ENCODE data around the gene TAS2R39. TPM values are rescaled to one million over a fixed set of nuclear protein-coding genes. Genes with fewer than 3 reads are reported as not detected.
A peak's percentile ranks its signal among the peaks of the same experiment; 100 is the strongest.

Gene TAS2R39
- total RNA-seq, 1 experiment from 2014 or later: not detected

GRCh38 chr7:143222782-143223181, 39.6 kb downstream of the TAS2R39 start:
- no peaks in the 10 kb centered on the region for H3K9me2 ChIP-seq (ENCODE audit: insufficient read depth)
- H3K4me2 ChIP-seq: no peak overlapping the region
- H3K4me3 ChIP-seq: no peak overlapping the region
- H3F3A ChIP-seq (ENCODE audit: insufficient read depth, low read depth): peaks cover 8% of the 10 kb centered on the region; the same call in 1 of the 2 replicates
- H3K27ac ChIP-seq: no peak overlapping the region
- no peaks in the 10 kb centered on the region for H3K36me3 ChIP-seq (ENCODE audit: low read depth)
- BruUV-seq (replicated peaks): no TSS peak
- ChIA-PET CTCF (no interaction called here), POLR2A (ENCODE audit: unreplicated experiment) (interaction anchor here (0.6 kb wide), 1 partner anchor 24 kb away, joined by 4 read pairs; no protein-coding TSS in a partner anchor)
- TF ChIP-seq EZH2 (IDR thresholded peaks at IDR 0.05; ENCODE audit: low read depth): no peak
- no peak overlapping the region for H2AFZ ChIP-seq
- H3K27me3 ChIP-seq (ENCODE audit: insufficient read depth, low read depth): no peaks in the 10 kb centered on the region
- peaks cover 22% of the 10 kb centered on the region for H3K4me1 ChIP-seq (replicated peaks; ENCODE audit: insufficient read depth)
- intact Hi-C loops (cut with micrococcal nuclease; ENCODE audit: unreplicated experiment): no loop called here
- H3K79me2 ChIP-seq (ENCODE audit: low read depth): no peaks in the 10 kb centered on the region
- DNase-seq: no peak
- no peaks in the 10 kb centered on the region for H4K20me1 ChIP-seq (ENCODE audit: insufficient read depth)
- H3K9me3 ChIP-seq (ENCODE audit: insufficient read depth, low read depth): no peaks in the 10 kb centered on the region

GRCh38 chr7:143223784-143224183, 40.6 kb downstream of the TAS2R39 start:
- DNase-seq: peak; percentile 50 to 84
- BruUV-seq (replicated peaks): no TSS peak
- CTCF ChIA-PET: no interaction called here

GRCh38 chr7:143225047-143225446, 41.8 kb downstream of the TAS2R39 start:
- BruUV-seq (replicated peaks): no TSS peak
- no peak overlapping the region for H3K27ac ChIP-seq

More at GRCh38 chr7:143223784-143224183, 40.6 kb downstream of the TAS2R39 start:
- Histone ChIP-seq H3K4me3 (no peak overlapping the region), H3F3A (ENCODE audit: insufficient read depth, low read depth) (peaks cover 8% of the 10 kb centered on the region; the same call in 1 of the 2 replicates), H4K20me1 (ENCODE audit: insufficient read depth) (no peaks in the 10 kb centered on the region), H3K4me1 (replicated peaks; ENCODE audit: insufficient read depth) (peaks cover 25% of the 10 kb centered on the region), H2AFZ (no peak overlapping the region), H3K79me2 (ENCODE audit: low read depth) (no peaks in the 10 kb centered on the region), H3K27me3 (ENCODE audit: insufficient read depth, low read depth) (no peaks in the 10 kb centered on the region), H3K9me3 (ENCODE audit: insufficient read depth, low read depth) (no peaks in the 10 kb centered on the region), H3K27ac (no peak overlapping the region), H3K9me2 (ENCODE audit: insufficient read depth) (no peaks in the 10 kb centered on the region), H3K36me3 (ENCODE audit: low read depth) (no peaks in the 10 kb centered on the region), H3K4me2 (peak overlapping the region; percentile 42)
- no peak for TF ChIP-seq EZH2 (IDR thresholded peaks at IDR 0.05; ENCODE audit: low read depth)
- TF ChIP-seq, protein P1, sequence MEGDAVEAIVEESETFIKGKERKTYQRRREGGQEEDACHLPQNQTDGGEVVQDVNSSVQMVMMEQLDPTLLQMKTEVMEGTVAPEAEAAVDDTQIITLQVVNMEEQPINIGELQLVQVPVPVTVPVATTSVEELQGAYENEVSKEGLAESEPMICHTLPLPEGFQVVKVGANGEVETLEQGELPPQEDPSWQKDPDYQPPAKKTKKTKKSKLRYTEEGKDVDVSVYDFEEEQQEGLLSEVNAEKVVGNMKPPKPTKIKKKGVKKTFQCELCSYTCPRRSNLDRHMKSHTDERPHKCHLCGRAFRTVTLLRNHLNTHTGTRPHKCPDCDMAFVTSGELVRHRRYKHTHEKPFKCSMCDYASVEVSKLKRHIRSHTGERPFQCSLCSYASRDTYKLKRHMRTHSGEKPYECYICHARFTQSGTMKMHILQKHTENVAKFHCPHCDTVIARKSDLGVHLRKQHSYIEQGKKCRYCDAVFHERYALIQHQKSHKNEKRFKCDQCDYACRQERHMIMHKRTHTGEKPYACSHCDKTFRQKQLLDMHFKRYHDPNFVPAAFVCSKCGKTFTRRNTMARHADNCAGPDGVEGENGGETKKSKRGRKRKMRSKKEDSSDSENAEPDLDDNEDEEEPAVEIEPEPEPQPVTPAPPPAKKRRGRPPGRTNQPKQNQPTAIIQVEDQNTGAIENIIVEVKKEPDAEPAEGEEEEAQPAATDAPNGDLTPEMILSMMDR (conservative IDR thresholded peaks at IDR 0.05): no peak
- intact Hi-C loops (cut with micrococcal nuclease; ENCODE audit: unreplicated experiment): no loop called here
- POLR2A ChIA-PET (ENCODE audit: unreplicated experiment): no interaction called here

More at GRCh38 chr7:143225047-143225446, 41.8 kb downstream of the TAS2R39 start:
- POLR2A ChIA-PET (ENCODE audit: unreplicated experiment): no interaction called here
- H2AFZ ChIP-seq: 0 out of 2 replicates have a peak overlapping the region, but pooled peaks have one; percentile 28
- H3K4me2 ChIP-seq: no peak overlapping the region
- no peaks in the 10 kb centered on the region for H3K36me3 ChIP-seq (ENCODE audit: low read depth)
- no peak overlapping the region for H3K4me3 ChIP-seq
- no peaks in the 10 kb centered on the region for H3K79me2 ChIP-seq (ENCODE audit: low read depth)
- DNase-seq: no peak
- no peaks in the 10 kb centered on the region for H3K9me3 ChIP-seq (ENCODE audit: insufficient read depth, low read depth)
- H3K9me2 ChIP-seq (ENCODE audit: insufficient read depth): no peaks in the 10 kb centered on the region
- no peaks in the 10 kb centered on the region for H3K27me3 ChIP-seq (ENCODE audit: insufficient read depth, low read depth)
- intact Hi-C loops (cut with micrococcal nuclease; ENCODE audit: unreplicated experiment): no loop called here
- peaks cover 8% of the 10 kb centered on the region; the same call in 1 of the 2 replicates for H3F3A ChIP-seq (ENCODE audit: insufficient read depth, low read depth)
- H3K4me1 ChIP-seq (replicated peaks; ENCODE audit: insufficient read depth): peaks cover 25% of the 10 kb centered on the region
- H4K20me1 ChIP-seq (ENCODE audit: insufficient read depth): no peaks in the 10 kb centered on the region
- CTCF ChIA-PET: no interaction called here
- TF ChIP-seq, protein P1 (conservative IDR thresholded peaks at IDR 0.05): no peak
- no peak for TF ChIP-seq EZH2 (IDR thresholded peaks at IDR 0.05; ENCODE audit: low read depth)

All from PC-9 (cell line).